Spleen (tissue), 7 donors: ENCODE results near the gene SLC22A23.

Experiments used
- POLR2A ChIP-seq, 3 donors: fragments of 450-650 bp; IDR thresholded peaks; one replicate each; pipeline ENCODE4 v1.5.1; 2017; ENCODE audit warnings: antibody characterized with exemption in 3 of 3, mild to moderate bottlenecking in 1 of 3
- TF ChIP-seq, protein P1 (sequence below), 11 experiments: fragments of 200-600 bp in 7 of 11; fragments of 450-650 bp in 4 of 11; sonication (generic) in 4 of 11; IDR thresholded peaks in 8 of 11; conservative IDR thresholded peaks in 3 of 11; 1 replicate in 7 of 11; 2 replicates in 4 of 11; pipeline versions ENCODE4 v1.4.0 to v1.8.0; 2016 to 2021; ENCODE audit warnings: antibody characterized with exemption in 11 of 11, inconsistent platforms in 4 of 11, mild to moderate bottlenecking in 1 of 11
- donor health status: DM: no; HTN: no; CAD: no; lungs with moderate emphysema.
- donor health status: DM: no; HTN: no; CAD: no.
- donor health status: DM: no; HTN: no; CAD: no.

DNA sequence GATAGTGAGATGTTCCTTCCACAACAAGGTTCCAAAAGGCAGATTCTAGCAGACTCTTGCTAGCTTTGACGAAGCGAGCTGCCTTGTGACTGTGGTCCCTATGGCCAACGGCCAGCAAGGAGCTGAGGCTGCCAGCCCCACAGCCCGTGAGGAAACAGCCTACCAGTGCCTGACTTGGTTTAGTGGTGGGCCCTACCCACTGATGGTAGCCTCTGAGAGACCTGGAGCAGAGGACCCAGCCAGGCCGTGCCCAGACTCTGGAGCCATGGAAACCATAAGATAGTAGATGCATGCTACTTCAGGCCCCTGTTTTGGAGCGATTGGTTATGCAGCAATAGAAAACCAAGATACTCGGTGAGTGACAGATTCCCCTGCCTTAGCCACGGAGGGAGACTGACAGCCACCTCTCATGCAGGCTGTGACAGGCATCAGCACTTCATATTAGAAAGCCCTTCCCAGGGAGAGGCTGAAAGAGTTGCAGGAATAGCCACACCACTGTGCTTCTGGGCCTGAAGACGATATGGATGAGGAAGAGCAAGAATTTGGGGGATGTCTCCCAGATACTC lies 178.9 kb downstream of the SLC22A23 start:
- TF ChIP-seq, protein P1, sequence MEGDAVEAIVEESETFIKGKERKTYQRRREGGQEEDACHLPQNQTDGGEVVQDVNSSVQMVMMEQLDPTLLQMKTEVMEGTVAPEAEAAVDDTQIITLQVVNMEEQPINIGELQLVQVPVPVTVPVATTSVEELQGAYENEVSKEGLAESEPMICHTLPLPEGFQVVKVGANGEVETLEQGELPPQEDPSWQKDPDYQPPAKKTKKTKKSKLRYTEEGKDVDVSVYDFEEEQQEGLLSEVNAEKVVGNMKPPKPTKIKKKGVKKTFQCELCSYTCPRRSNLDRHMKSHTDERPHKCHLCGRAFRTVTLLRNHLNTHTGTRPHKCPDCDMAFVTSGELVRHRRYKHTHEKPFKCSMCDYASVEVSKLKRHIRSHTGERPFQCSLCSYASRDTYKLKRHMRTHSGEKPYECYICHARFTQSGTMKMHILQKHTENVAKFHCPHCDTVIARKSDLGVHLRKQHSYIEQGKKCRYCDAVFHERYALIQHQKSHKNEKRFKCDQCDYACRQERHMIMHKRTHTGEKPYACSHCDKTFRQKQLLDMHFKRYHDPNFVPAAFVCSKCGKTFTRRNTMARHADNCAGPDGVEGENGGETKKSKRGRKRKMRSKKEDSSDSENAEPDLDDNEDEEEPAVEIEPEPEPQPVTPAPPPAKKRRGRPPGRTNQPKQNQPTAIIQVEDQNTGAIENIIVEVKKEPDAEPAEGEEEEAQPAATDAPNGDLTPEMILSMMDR (IDR thresholded peaks at IDR 0.05 in 8 of 11, conservative IDR thresholded peaks at IDR 0.05 in 3 of 11) = no peak
- no peak for TF ChIP-seq POLR2A (IDR thresholded peaks at IDR 0.05)
